ENCODE data around the gene DHRS7B. TPM values are rescaled to one million over a fixed set of nuclear protein-coding genes. Genes with fewer than 3 reads are reported as not detected.
A peak's percentile ranks its signal among the peaks of the same experiment; 100 is the strongest.

The DHRS7B gene
- total and polyA plus RNA-seq, 9 of the 15 experiments (the other 6 are each of a cell fraction or from before 2014, with no cell fraction given) = 8.0 to 30.7 (median 14.8) TPM

- TF ChIP-seq MNT (conservative IDR thresholded peaks at IDR 0.05) (peak; percentile 8 to 74; a peak in 3 of 4 replicates), NRF1 (conservative IDR thresholded peaks at IDR 0.05 in 1 of 2, IDR thresholded peaks at IDR 0.05 in 1 of 2) (peak; percentile 74 to 79), VEZF1 (CRISPR knock-in tag; IDR thresholded peaks at IDR 0.05) (peak; percentile 51), NCOR1 (IDR thresholded peaks at IDR 0.05) (no peak), THAP7 (CRISPR knock-in tag; IDR thresholded peaks at IDR 0.05) (no peak), RBM25 (IDR thresholded peaks at IDR 0.05; ENCODE audit: low read depth, low read length, severe bottlenecking) (no peak), HDAC2 (IDR thresholded peaks at IDR 0.05) (no peak), CCNT2 (IDR thresholded peaks at IDR 0.05; ENCODE audit: borderline replicate concordance, extremely low read depth, insufficient read length, low read depth, low read length) (peak; percentile 45), DEAF1 (CRISPR knock-in tag; IDR thresholded peaks at IDR 0.05) (no peak), NFIC (IDR thresholded peaks at IDR 0.05) (peak; percentile 49), EGR1 (conservative IDR thresholded peaks at IDR 0.05) (peak; percentile 47), ZBED1 (IDR thresholded peaks at IDR 0.05) (no peak), CHCHD3 (CRISPR knock-in tag; IDR thresholded peaks at IDR 0.05) (no peak), KLF6 (CRISPR knock-in tag; IDR thresholded peaks at IDR 0.05; ENCODE audit: borderline replicate concordance) (peak; percentile 65; the same call in 1 of the 2 replicates), POLR2A (conservative IDR thresholded peaks at IDR 0.05) (peak; percentile 76), SIN3B (IDR thresholded peaks at IDR 0.05; ENCODE audit: low read depth) (peak; percentile 87)
Measured at GRCh38 chr17:21214015-21214776, 87.4 kb downstream of the DHRS7B start, which contains the start of gene TMEM11 (continued).
